ENCODE measurements around the gene SHROOM2. TPM values are rescaled to one million over a fixed set of nuclear protein-coding genes. Genes with fewer than 3 reads are reported as not detected.

SHROOM2 gene
- total and polyA plus RNA-seq, 4 donors = 3.0 to 15.5 (median 5.0) TPM

- Histone ChIP-seq H3K27ac (ENCODE audit: low read depth in 1 of 2, low read length in 1 of 2) (no peak overlapping the region), H3K27me3 (ENCODE audit: control insufficient read depth in 3 of 3, insufficient read depth in 3 of 3, low read length in 2 of 3) (peaks cover 0 to under 1% (median 0%) of the 10 kb centered on the region in 3 donors), H3K9me3 (ENCODE audit: control insufficient read depth in 4 of 4, insufficient read depth in 3 of 4, low read length in 3 of 4) (peaks cover 0 to 7% (median 0%) of the 10 kb centered on the region in 4 donors), H3K4me3 (no peak overlapping the region), H3K4me1 (ENCODE audit: control insufficient read depth in 5 of 5, insufficient read depth in 5 of 5, low read length in 5 of 5) (peaks cover 0 to 4% (median 0%) of the 10 kb centered on the region in 5 donors), H3K36me3 (ENCODE audit: control insufficient read depth in 4 of 4, insufficient read depth in 4 of 4, low read length in 4 of 4) (no peaks in the 10 kb centered on the region), H3K9ac (ENCODE audit: insufficient read depth in 1 of 2, low read length in 2 of 2) (no peak overlapping the region)
- 48 to 49% methylated on average over 9 of the region's 9 CpGs for WGBS, 2 donors
- ATAC-seq (ENCODE audit: insufficient read depth, low FRiP score) (peak; percentile 29), DNase-seq (peak; percentile 54 to 70 (median 70))
- TF ChIP-seq CTCF (IDR thresholded peaks at IDR 0.05; ENCODE audit: control extremely low read depth, extremely low read depth) = peak; percentile 48
These were observed 87.7 kb downstream of the SHROOM2 start for GRCh38 chrX:9873952-9874351.

GRCh38 chrX:9874483-9874882 is 88.3 kb downstream of the SHROOM2 start:
- H3K36me3 ChIP-seq (ENCODE audit: control insufficient read depth in 4 of 4, insufficient read depth in 4 of 4, low read length in 4 of 4) = no peaks in the 10 kb centered on the region
- DNase-seq (no peak), ATAC-seq (ENCODE audit: insufficient read depth, low FRiP score) (no peak)
- peaks cover 0 to 4% (median 0%) of the 10 kb centered on the region in 5 donors for H3K4me1 ChIP-seq (ENCODE audit: control insufficient read depth in 5 of 5, insufficient read depth in 5 of 5, low read length in 5 of 5)
- no peak for TF ChIP-seq CTCF (IDR thresholded peaks at IDR 0.05; ENCODE audit: control extremely low read depth, extremely low read depth)
- no peak overlapping the region for H3K4me3 ChIP-seq
- H3K27ac ChIP-seq (ENCODE audit: low read depth in 1 of 2, low read length in 1 of 2) = no peak overlapping the region
- peaks cover 0 to 7% (median 0%) of the 10 kb centered on the region in 4 donors for H3K9me3 ChIP-seq (ENCODE audit: control insufficient read depth in 4 of 4, insufficient read depth in 3 of 4, low read length in 3 of 4)
- H3K9ac ChIP-seq (ENCODE audit: insufficient read depth in 1 of 2, low read length in 2 of 2) = no peak overlapping the region
- WGBS, 2 donors = 69 to 73% methylated on average over 6 of the region's 6 CpGs
- H3K27me3 ChIP-seq (ENCODE audit: control insufficient read depth in 3 of 3, insufficient read depth in 3 of 3, low read length in 2 of 3) = peaks cover 0 to 2% (median 0%) of the 10 kb centered on the region in 3 donors

GRCh38 chrX:9875801-9876200 is 89.6 kb downstream of the SHROOM2 start:
- no peak for ATAC-seq (ENCODE audit: insufficient read depth, low FRiP score)
- TF ChIP-seq CTCF (IDR thresholded peaks at IDR 0.05; ENCODE audit: control extremely low read depth, extremely low read depth) = no peak
- no peak for DNase-seq
- no peak overlapping the region for H3K4me3 ChIP-seq
- WGBS, 2 donors = 64 to 71% methylated on average over 3 of the region's 3 CpGs
- H3K27me3 ChIP-seq (ENCODE audit: control insufficient read depth in 3 of 3, insufficient read depth in 3 of 3, low read length in 2 of 3) = peaks cover 0 to 3% (median 0%) of the 10 kb centered on the region in 3 donors
- H3K9me3 ChIP-seq (ENCODE audit: control insufficient read depth in 4 of 4, insufficient read depth in 3 of 4, low read length in 3 of 4) = peaks cover 0 to 7% (median 0%) of the 10 kb centered on the region in 4 donors
- no peaks in the 10 kb centered on the region for H3K36me3 ChIP-seq (ENCODE audit: control insufficient read depth in 4 of 4, insufficient read depth in 4 of 4, low read length in 4 of 4)
- no peak overlapping the region for H3K27ac ChIP-seq (ENCODE audit: low read depth in 1 of 2, low read length in 1 of 2)
- H3K4me1 ChIP-seq (ENCODE audit: control insufficient read depth in 5 of 5, insufficient read depth in 5 of 5, low read length in 5 of 5) = peaks cover 0 to 7% (median 0%) of the 10 kb centered on the region in 5 donors
- H3K9ac ChIP-seq (ENCODE audit: insufficient read depth in 1 of 2, low read length in 2 of 2) = no peak overlapping the region

- peaks cover 0 to 7% (median 0%) of the 10 kb centered on the region in 4 donors for H3K9me3 ChIP-seq (ENCODE audit: control insufficient read depth in 4 of 4, insufficient read depth in 3 of 4, low read length in 3 of 4)
- H3K4me3 ChIP-seq = no peak overlapping the region
- peaks cover 0 to 6% (median 0%) of the 10 kb centered on the region in 3 donors for H3K27me3 ChIP-seq (ENCODE audit: control insufficient read depth in 3 of 3, insufficient read depth in 3 of 3, low read length in 2 of 3)
- no peaks in the 10 kb centered on the region for H3K36me3 ChIP-seq (ENCODE audit: control insufficient read depth in 4 of 4, insufficient read depth in 4 of 4, low read length in 4 of 4)
- 71 to 75% methylated on average over 4 of the region's 4 CpGs for WGBS, 2 donors
- H3K4me1 ChIP-seq (ENCODE audit: control insufficient read depth in 5 of 5, insufficient read depth in 5 of 5, low read length in 5 of 5) = peaks cover 0 to 7% (median 0%) of the 10 kb centered on the region in 5 donors
- ATAC-seq (ENCODE audit: insufficient read depth, low FRiP score) (no peak), DNase-seq (no peak)
- no peak for TF ChIP-seq CTCF (IDR thresholded peaks at IDR 0.05; ENCODE audit: control extremely low read depth, extremely low read depth)
- H3K9ac ChIP-seq (ENCODE audit: insufficient read depth in 1 of 2, low read length in 2 of 2) = no peak overlapping the region
- H3K27ac ChIP-seq (ENCODE audit: low read depth in 1 of 2, low read length in 1 of 2) = no peak overlapping the region
These were observed 90.0 kb downstream of the SHROOM2 start for GRCh38 chrX:9876201-9876600.
